NCI-H1417 treated with DMSO at 0.1 percent for 48 hours (cell line): ENCODE results near the gene ADGRD1.

ENCODE experiments used
- DNase-seq: peaks from one replicate; lab custom pipeline; 2025; lab: John Stamatoyannopoulos, UW

ADGRD1 gene

DNA sequence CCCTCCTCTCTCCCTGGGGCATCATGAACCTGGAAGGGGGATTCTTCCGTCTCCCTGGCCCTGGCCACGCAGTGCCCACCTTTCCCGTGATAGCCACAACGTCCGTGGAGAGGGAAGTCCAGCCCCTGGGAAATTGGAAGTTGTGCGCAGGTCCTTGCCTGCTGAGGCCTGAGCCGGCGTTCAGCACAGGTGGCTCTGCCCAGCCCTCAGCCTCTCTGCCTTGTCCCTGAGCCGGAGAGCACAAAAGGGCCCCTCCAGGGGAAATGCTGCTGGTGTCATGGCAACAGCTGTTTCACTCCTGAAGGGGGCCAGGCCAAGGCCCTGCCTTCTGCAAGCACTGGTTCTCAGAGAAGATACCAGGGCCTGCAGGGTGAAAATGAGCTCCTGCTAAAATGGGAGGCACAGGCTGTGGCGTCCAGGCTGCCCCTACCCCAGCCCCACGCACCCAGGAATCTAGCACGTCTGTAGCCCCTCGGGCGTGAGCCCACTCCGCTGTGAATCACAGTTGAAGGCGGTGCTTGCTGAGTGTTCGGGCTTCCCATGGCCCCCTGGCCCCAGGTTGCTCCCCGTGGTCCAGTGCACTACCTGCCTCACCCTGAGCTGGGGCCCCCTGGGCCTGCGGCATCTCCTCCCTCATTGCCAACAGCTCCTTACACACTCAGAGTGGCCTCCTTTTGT lies 149.4 kb downstream of the ADGRD1 start:
- DNase-seq, result no peak

- DNase-seq, result no peak
Measured at GRCh38 chr12:131103669-131104462, 150.2 kb downstream of the ADGRD1 start.

- DNase-seq, result no peak
Measured at GRCh38 chr12:131104463-131105350, 151.0 kb downstream of the ADGRD1 start.

GRCh38 chr12:131105351-131105735 lies 151.6 kb downstream of the ADGRD1 start:
- DNase-seq, result no peak

GRCh38 chr12:131105736-131106348 lies 152.1 kb downstream of the ADGRD1 start:
- no peak for DNase-seq

GRCh38 chr12:131106349-131106941 lies 152.7 kb downstream of the ADGRD1 start:
- no peak for DNase-seq

DNA sequence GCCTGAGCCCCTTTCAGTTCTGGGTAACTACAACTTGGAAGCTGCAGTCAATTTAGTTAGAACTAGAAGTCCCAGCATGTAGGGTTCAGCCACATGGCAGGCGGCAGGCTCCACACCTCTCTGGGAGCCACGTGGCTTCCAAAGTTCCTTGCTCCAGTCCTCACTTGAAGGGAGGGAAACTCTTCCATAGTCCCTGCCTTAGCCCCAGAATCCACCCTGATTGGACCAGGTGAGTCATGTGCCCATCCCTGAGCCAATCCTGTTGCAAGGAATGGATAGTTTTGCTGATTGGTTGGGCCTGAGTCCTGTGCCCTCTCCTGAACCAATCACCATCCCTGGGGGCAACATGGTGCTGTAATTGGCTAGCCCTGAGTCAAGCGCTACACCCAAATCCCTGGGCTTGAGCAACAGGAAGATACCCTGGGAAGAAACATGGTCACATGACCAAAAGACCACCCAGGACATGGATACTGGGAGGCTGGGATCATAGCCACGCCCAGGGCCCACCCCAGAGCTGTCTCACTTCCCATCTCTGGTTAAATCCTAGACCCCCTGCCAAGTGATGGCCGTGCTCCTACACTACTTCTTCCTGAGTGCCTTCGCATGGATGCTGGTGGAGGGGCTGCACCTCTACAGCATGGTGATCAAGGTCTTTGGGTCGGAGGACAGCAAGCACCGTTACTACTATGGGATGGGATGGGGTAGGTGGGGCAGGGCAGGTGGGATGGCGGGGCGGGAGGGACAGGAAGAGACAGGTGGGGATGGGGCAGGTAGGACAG lies 154.7 kb downstream of the ADGRD1 start:
- DNase-seq, result no peak

DNA sequence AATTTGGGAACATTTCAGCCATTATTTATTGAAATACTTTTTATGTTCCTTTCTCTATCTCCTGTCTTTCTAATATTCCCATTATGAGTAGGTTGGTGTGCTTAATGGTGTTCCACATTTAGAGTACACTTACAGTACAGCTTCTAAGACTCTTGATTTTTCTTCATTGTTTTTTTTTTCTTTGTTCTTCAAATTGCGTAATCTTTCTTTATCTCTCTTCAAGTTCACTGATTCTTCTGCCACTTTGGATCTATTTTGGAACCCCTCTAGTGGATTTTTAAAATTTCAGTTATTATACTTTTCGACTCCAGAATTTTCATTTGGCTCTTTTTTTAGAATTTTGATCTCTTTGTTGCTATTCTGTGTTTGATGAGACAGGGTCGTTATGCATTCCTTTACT lies 157.7 kb downstream of the ADGRD1 start:
- no peak for DNase-seq

DNA sequence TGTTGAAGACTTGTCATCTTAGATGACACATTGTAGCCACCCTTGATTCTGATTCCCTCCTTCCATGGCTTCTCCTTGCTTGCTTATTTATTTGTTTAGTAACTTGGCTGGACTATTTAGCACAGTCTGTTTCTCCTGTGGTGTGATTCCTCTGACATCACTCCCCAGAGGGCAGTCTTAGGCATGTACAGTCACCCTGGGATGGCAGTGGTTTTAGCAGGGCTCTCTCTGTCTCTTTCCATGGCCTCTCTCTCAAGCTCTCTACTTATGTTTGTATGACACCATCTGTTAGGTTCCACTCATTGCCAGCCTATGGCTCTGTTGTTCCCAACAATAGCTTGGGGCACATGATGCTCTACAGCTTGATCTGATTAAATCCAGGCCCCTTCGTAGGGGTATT lies 158.3 kb downstream of the ADGRD1 start:
- no peak for DNase-seq

DNA sequence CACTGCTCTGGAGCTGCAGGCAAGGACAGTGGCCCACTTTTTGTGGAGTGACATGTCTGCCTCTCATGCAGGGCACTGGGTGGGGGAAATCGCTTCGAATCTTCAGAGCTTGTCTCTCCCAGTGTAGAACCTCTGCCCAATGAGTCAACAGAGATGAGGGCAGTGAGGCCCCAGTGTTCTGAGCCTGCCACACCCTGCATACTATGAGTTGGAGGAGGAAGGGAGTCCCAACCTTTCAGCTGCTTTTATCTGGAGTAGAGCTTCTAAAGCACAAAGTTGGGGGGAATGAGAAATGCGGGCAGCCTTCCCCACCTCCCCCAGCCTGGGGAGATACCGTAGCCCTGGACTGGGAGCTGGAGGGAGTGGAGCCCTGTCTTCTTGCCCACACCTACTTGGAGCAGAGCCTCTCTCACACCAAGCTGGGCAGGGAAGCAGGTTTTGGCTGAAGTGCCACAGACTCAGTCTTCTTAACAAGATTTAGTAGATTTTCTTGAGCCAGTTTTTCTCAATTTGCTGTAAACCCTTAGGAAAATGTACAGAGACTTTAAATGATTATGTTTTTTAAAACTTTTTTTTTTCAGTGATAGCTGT lies 159.1 kb downstream of the ADGRD1 start:
- DNase-seq, result no peak

- no peak for DNase-seq
Measured at GRCh38 chr12:131113568-131114270, 160.0 kb downstream of the ADGRD1 start.

DNA sequence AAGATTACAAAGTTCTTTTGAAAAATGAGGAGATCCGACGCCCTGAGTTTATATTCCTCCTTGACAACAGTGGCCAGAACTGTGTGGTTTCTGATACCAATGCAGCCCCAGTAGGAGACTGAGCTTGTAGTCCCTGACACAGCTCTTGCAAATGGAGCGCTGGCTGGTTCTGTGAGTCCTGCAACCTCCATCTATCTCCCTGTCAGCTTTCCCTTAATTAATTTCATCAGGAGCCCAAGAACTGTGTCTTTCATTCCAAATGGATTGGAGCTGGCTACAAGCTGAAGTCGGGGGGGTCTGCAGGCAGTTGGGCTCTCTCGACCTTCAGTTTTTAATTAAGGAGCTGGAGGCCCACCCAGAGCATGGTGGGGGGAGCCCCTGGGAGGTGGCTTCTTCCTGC lies 160.6 kb downstream of the ADGRD1 start:
- DNase-seq, result no peak

- DNase-seq, result no peak
Measured at GRCh38 chr12:131114942-131115584, 161.4 kb downstream of the ADGRD1 start.

DNA sequence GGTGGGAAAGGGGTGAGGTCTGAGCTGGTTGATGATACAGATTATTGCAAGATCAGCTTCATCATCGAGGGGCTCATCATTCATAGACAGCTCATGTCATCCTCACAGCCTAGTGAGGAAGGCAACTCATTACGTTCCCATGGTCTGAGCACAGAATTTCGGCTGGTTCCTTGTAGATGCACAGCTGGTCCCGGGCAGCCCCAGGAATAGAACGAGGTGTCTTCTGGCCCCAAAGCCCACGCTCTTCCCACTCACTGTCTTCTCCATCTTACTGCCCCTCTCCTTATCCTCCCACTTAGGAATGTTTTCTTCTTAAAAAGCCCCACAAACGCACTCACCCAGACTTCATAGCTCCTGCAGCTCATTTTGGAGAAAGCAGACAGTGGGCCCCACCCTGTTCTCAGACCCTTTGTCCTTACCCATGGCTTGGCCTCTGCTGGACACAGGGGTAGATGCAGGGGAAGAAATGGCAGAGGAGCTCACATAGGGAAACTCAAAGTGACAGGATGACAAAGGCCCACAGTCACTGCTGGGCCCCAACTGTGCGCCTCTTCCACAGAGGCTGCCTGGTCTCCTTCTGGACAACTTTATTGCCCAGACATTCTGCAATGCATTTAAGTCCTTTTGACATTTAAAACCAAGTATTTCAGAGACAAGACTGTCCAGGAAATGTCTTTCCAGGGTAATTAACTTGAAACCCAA lies 162.2 kb downstream of the ADGRD1 start:
- DNase-seq, result no peak

- DNase-seq, result no peak
Measured at GRCh38 chr12:131116468-131117117, 162.9 kb downstream of the ADGRD1 start.

GRCh38 chr12:131117438-131118245 lies 163.9 kb downstream of the ADGRD1 start:
- no peak for DNase-seq

GRCh38 chr12:131118371-131118770 lies 164.7 kb downstream of the ADGRD1 start:
- no peak for DNase-seq
